Inflammatory macrophage treated with lipopolysaccharide for 4 hours (primary cell): ENCODE results near the gene PCDHGC3.

Experiments
- DNase-seq: peaks from one replicate; pipeline ENCODE4 v3.0.0-alpha.2; 2020

Gene PCDHGC3

GRCh38 chr5:141524604-141525597 lies 49.1 kb downstream of the PCDHGC3 start:
- peak; percentile 88 for DNase-seq

DNA sequence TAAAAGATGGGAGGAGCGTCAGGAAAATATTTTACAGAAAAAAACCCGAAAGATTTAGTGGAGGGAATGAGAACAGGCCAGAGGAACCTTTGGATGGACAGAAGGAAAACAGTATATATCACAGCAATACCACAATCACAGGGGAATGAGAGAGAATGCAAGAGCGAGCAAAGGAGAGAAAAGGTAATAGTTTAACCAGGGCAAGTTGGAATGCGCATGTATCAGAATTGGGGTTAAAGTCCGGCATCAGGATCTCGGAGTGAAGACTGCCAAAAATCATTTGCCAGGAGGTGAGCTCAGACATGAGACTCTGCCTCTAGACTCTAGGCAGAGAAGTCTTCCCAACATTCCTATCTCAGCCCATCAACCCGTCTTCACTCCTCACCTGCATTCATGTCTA lies 49.9 kb downstream of the PCDHGC3 start:
- DNase-seq, result no peak

GRCh38 chr5:141527426-141527825 lies 51.7 kb downstream of the PCDHGC3 start:
- no peak for DNase-seq
